Activated CD4-positive, alpha-beta T cell treated with anti-CD3 and anti-CD28 coated beads for 4 hours (primary cell): ENCODE measurements around the gene NMNAT1.
A peak's percentile ranks its signal among the peaks of the same experiment; 100 is the strongest.
"Not testable (repeated sequence)": the region's sequence is repeated elsewhere in the genome, so short reads cannot be mapped to it uniquely, and the experiment has no call there.

Source experiments
- DNase-seq, 2 donors: peaks; one replicate each; pipeline ENCODE4 v3.0.0-alpha.2; 2020

Gene NMNAT1

DNA sequence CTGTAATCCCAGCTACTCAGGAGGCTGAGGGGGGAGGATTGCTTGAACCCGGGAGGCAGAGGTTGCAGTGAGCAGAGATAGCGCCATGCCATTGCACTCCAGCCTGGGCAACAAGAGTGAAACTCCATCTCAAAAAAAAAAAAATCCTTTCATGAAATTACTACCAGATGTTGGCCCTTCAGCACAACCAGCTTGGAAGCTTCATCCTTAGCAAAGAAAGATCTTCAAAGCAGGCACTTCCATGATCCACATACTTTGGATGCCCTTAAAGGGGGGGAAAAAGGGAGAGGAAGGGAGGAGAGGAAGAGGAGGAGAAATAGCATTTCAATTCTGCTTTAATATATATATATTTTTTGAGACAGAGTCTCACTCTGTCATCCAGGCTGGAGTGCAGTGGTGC lies 77.4 kb downstream of the NMNAT1 start:
- DNase-seq: not testable (repeated sequence)

DNA sequence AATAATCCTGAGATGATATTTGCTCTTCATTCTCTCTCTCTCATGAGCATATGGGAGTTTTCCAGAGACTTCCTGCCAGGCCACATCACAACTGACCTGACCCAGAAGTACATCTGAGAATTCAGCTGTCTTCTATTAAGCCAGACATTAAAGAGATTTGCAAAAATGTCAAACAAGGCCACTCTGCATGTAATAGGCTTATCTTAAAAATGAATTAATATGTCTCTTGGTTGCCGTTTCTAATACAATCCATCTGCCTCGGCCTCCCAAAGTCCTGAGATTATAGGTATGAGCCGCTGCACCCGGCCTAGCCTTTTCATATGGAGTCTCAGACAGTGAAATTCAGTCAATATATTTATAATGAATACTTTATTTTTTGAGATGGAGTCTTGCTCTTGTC lies 78.7 kb downstream of the NMNAT1 start:
- not testable (repeated sequence) for DNase-seq

- no peak for DNase-seq
Observed at GRCh38 chr1:10022656-10023055, 79.4 kb downstream of the NMNAT1 start.

- no peak for DNase-seq
Observed at GRCh38 chr1:10025354-10025753, 82.1 kb downstream of the NMNAT1 start.

- no peak for DNase-seq
Observed at GRCh38 chr1:10027027-10027426, 83.8 kb downstream of the NMNAT1 start.

DNA sequence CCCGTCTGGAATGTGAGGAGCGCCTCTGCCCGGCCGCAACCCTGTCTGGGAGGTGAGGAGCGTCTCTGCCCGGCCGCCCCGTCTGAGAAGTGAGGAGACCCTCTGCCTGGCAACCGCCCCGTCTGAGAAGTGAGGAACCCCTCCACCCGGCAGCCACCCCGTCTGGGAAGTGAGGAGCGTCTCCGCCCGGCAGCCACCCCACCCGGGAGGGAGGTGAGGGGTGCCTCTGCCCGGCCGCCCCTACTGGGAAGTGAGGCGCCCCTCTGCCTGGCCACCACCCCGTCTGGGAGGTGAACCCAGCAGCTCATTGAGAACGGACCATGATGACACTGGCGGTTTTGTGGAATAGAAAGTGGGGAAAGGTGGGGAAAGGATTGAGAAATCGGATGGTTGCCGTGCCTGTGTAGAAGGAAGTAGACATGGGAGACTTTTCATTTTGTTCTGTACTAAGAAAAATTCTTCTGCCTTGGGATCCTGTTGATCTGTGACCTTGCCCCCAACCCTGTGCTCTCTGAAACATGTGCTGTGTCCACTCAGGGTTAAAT lies 85.8 kb downstream of the NMNAT1 start:
- not testable (repeated sequence) for DNase-seq

DNA sequence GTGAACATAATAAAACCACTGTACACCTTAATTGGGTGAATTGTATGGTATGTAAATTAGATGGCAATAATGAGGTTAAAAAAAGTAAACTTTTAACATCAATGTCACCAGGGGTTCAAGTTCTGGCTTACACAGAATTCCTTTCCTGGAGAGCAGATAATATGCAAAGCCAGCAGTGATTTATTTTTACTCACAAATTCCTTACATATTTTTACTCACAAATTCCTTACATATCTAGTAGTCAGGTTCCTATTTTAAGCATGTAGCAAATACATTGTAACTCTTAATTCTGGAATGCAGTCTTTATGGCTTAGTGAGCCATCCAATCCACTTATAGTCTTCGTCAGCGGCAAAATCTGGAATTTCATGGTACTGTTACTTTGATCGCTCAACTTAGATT lies 88.2 kb downstream of the NMNAT1 start:
- no peak for DNase-seq

DNA sequence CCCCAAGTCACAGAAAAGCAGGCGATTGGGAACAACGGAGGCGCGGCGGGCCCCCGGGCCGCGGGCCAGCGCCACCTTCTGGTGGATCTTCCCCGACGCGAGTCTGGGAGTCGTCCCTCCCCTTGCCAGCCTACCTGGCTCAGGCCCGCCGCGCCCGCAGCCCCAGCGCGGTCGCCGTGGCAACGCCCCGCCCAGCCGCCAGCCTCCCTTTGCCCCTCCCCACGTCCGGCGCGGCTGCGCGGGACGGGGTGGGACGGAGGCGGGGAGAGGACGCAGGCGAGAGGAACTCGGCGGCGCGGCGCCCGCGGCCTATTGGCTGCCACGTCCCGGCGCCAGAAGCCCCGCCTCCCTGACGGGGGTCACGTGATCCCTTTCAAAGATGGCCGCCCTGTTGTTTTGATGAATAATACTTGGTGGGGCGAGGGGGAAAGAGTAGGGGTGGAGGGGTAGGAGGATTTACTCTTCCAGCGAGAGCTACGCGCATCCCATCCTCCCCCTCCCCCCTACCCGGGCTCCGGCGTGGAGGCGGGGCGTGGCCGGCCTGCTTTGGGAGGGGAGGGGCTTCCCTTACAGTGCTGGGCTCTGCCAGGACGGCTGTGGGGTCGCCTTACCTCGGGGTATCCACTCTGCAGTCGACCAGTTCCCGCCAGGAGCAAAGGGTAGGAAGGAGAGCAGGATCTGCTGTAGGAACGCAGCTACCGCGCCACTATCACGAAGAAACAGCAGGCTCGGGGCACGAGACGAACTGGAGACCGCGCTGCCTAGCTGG lies 89.5 kb downstream of the NMNAT1 start, which contains the start of gene UBE4B:
UBE4B (plus strand) TSS at position 369 of the 769 bp plus-strand sequence. CDS start 713 bp downstream, outside the sequence.
- DNase-seq: peak; percentile 97 to 98

DNA sequence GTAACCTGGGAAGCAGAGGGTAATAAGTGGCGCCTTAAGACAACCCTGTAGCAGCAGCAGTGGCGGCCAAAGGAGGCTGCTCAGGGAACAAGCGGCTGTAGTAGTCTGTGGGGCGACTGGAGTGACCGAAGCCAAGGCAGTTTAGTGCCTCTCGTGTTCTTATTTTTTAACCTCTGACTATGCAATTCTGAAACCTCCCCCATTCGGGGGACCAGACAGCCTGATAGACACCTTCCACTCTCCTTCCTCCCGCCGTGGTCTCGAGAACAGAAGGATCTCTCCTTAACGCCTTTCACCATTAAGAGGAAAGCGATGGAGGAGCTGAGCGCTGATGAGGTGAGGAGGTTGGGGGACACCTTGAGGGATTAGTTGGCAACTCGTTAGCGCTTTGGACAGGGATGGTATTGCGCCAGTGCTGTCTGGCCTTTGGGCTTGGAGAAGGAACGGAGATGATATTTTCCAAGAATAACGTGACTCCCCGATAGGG lies 90.1 kb downstream of the NMNAT1 start:
- no peak for DNase-seq
